Putamen (tissue), 1 donor: Measurements from ENCODE around the gene ARL8A.
"Not testable (repeated sequence)": the region's sequence is repeated elsewhere in the genome, so short reads cannot be mapped to it uniquely, and the experiment has no call there.

Experiments
- DNase-seq: peaks from one replicate; pipeline ENCODE4 v3.0.0-alpha.2; 2016; ENCODE audit warnings: low spot score

Gene ARL8A

DNA sequence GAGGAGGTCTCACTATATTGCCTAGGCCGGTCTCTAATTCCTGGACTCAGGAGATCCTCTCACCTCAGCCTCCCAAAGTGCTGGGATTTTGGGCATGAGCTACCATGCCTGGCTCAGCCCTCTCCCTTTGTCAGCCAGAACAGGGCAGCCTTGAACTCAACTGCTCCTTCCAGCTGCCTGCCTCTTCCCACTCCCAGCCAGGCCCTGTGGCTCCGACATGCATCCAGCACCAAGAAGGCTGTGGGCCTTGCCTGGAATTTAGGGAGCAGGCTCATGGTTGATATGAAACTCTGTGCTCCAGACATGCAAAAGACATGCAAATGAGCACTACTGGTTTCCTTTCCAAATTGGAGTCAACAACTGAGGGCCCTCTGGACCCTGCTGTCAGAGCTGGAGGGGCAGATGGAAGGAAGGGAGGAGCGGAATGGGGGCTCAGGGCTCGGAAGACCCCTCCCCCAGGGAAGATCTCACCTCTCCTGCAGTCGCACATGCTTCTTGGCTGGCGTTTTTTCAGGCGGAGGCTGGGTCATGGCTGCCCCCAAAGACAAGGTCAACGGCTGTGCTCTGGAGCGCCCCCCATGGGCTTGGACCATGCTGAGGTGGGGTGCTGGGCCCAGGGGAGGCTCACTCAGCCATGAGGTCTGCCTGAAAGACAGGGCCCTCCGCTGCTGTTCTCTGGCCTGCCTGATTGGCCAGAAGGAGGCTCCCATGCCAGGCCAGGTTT, 14.4 kb upstream of the ARL8A start:
- no peak for DNase-seq

DNA sequence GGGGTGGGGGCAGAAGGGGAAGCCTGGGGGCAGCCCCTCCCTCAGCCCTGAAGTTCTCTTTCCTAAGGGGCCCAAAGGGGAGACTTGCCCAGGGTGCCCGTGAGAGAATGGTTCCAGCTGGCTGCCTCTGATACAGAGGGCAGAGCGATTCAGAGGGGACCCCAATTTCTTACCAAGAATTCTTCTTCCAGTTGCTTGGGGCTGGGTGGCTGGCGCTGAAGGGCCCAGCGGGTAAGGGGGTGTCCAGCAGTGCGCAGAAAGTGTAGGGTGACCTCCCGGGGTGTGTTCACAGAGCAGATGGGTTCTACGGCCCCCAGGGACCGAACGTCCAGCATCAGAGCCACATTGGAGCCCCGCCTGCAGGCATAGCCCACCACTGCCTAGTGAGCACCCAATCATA, 13.4 kb upstream of the ARL8A start:
- no peak for DNase-seq

DNA sequence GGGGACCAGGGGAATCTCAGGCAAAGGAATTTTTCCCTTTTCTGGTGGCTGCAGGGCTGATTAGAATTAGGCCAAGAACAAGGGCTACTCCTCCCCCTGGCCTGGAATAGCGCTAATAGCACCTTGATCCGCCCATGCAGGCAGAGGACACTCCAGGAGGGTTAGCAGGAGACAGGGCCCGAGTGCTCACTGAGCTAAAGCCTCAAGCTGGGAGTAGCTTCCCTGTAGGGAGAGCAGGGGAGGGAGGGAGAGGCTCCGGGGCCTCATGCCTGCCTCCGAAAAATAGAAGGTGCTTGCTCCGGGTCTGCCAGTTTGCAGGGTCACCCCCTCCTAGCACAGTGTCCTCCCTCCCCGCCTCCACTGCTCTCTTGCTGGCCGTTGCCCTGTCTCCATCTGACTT, 12.1 kb upstream of the ARL8A start:
- no peak for DNase-seq

DNA sequence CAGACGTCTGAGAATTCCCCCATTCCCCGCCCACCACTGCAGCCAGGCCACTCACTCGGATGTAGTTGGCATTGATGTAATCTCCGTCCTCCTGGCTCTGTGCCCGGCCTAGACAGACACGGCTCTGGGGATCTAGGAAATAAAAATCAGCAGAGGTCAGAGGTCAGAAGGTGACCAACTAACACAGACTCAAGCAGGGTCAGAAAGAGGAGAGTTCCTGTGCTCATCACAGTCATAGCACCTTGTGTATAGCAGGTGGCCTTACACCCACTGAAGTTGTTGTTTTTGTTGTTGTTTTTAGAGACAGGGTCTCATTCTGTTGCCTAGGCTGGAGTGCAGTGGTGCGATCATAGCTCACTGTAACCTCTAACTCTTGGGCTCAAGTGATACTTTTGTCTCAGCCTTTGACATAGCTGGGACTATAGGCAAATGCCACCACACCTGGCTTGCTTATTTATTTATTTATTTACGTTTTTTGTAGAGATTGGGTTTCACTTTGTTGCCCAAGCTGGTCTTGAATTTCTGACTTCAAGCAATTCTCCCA, 11.0 kb upstream of the ARL8A start:
- DNase-seq = no peak

DNA sequence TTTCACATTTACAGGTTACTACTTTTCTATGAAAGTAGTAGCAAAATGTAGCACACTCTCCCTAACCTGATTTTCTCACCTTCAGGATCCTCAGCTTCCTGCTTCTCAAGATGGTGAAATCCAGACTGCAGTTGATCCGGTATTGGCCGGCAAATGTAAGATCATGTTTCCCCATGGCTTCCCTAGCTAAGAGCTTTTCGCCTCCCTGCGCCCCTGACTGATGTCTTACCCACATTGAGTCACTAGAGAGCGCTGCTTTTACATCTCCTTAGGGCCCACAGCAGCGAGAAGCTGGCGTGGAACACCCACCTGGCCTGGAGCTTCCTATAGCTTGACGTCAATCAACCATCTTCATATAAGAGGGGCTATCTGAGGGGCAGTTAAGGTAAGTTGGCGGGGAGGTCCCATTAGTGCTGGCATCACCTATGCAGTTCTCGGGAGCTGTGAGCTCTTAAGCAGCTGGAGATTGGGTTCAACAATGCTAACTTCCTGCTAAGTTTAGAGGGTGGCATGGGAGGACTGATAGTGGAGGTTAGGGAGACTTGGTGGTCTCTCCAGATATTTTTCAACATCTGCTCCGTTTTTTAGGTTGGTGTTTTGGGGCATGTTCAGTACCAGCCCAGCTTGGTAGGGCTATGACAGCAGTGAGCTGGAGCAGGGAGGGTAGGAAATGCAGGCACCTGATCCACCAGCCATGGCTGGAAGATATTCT, 10.4 kb upstream of the ARL8A start:
- DNase-seq = no peak

DNA sequence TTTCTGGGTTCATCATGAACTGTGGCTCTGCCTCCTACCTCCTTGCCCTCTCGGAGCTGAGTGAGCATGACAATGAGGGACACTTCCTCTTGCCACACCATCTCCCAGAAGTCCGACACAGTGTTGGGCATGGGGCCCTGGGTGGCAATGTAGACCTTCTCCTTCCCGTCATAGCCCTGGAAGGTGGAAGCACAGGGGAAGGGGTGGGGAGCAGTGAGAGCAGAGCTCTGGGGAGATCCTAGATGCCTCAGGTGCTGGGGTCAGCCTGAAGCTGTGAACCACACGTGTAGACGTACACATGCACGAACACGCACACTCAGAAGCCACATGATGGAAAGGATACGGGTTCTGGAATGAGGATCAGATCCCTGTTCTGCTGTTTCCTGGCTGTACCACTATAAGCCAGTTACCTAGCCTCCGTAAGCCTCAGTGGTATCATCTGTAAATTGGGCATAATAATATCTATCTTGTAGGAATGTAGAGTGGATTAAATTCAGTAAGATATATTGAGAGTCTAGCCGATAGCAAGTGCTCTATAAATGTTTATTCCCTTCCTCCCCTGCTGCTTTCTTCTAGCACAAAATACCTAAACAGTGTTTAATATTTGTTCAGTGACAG, 9.7 kb upstream of the ARL8A start:
- no peak for DNase-seq

DNA sequence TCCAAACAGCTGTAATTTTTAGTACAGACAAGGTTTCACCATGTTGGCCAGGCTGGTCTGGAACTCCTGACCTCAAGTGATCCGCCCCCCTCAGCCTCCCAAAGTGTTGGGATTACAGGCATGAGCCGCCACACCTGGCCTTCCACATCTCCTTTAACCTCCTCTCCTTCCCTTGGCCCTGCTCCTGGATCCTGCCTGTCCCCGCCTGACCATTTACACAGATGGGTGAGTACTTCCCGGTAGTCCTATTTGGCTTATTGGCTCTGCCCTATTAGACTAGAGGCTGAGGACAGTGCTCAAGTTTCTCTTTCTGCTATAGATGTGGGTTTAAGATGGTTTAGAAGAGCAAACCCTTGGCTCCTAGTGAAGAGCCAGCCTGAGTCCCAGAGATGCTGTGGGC, 8.7 kb upstream of the ARL8A start:
- no peak for DNase-seq

DNA sequence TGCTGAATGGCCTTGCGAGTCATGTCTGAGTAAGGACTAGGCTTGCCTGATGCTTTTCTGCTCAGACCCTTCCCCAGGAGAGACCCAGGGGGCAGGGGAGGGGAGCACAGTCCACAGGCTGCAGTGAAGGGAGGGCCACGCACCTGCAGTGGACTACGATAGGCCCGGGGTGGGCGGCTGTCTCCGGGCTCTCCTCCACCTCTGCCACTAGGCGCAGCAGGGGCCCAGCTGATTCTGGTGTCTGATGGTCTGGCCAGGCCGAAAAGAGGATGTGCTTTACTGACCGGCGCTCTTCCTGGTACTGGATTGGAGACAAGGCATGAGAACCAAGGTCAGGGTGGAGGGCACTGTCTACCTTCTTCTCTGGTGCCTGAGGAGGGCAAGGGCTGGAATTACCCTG, 7.9 kb upstream of the ARL8A start:
- no peak for DNase-seq

DNA sequence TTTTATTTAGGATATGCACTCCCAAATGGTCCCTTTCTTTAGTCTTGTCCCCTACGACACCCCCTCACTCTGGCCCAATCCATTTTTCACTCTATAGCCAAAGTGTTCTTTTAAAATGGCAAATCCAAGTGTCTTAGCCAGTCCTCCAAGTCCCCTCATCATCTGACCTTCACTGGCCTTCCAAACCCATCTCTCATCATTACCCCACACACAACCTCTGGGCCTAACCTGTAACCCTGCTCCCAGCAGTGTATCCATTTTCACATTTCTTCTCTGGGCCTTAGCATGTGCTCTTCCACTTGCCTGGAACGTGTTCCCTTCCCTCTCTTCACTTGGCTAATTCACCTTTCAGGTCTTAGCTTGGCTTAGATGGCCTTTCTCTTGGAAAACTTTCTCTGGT, 6.5 kb upstream of the ARL8A start:
- DNase-seq = no peak

DNA sequence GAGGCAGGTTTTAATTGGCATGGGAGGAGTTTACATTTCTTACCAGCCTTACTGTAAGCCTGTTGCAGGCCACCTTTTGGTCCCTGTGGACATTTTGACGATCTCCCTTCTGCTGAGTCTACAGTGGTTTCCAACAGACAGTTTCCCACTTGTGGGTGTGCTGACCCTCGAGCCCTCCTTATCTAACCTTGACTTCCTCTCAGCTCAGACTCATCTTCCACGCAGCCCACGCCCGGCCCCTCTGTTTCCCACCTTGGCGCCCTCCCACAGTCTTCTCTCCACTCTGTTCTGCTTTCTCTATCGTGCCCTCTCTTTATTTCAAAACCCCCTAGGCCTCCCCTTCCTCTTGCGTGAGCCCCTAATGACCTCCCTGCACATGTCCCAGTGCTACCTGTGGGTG, 6.1 kb upstream of the ARL8A start:
- DNase-seq = no peak

DNA sequence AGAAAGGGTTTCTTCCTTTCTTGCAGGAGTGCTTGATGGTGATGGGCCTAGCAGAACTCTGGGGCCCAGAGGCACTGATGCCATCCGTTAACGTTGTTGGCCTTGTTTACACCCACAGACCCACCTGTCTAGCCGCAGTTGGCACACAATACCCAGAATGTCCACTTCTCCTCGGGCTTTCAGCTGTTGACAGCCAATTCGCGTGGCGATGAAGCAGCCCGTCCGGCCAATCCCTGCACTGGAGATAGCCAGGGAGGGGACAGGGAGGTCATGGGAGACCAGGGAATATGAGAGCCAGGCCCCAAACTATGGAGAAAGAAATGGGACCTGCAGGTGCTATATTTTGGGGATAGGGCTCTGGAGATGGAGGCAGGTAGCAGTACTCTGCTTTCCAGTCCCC, 5.7 kb upstream of the ARL8A start:
- DNase-seq = no peak

DNA sequence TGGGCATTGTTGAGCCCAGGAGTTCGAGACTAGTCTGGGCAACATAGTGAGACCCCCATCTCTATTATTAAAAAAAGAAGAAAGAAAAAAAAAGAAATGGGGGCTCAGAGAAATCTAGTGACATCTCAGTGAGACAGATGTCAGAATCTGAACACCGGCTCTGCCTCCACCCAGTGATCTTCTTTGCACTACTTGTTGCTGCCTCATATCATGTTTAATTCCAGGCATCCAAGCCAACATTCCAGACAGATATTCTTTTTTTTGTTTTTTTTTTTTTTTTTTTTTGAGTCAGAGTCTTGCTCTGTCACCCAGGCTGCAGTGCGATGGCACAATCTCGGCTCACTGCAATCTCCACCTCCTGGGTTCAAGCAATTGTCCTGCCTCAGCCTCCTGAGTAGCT, 5.0 kb upstream of the ARL8A start:
- no peak for DNase-seq

DNA sequence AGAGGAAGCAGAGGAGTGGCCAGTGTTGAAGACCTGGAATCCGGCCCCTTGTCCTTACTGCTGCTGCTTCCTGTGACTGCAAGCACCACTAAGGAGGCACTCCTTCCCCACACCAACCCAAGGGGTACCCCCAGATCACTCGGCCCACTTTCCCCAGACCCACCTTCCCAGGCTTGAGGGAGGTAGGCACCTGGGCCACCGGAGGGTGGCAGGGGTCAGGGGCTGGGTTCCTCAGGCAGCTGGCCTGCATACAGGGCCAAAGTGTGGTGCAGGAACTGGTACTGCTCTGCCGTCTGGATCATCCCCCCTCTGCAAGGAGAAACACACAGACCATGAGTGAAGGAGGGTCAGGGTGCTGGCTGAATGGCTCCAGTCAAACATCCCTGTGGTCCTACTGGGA, 3.9 kb upstream of the ARL8A start:
- no peak for DNase-seq

DNA sequence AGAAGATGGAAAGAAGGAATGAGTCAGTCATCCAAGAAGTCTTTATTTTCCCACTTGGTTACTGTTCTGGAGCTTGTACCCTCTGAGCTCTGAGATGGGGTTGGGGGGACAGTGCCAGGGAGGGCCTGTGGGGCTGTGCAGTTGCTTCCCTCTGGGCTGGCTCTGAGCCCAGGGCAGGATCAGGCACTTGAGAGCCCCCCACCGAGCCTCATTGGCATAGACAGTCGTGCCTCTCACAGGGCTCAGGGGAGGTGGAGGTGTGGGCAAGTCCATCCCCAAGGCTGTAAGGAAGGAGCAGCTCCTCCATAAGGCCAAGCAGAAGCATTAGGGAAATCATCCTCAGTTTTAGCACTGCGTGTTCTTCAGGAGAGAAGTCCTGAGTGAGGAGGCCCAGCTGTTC, 2.5 kb upstream of the ARL8A start:
- DNase-seq = no peak

DNA sequence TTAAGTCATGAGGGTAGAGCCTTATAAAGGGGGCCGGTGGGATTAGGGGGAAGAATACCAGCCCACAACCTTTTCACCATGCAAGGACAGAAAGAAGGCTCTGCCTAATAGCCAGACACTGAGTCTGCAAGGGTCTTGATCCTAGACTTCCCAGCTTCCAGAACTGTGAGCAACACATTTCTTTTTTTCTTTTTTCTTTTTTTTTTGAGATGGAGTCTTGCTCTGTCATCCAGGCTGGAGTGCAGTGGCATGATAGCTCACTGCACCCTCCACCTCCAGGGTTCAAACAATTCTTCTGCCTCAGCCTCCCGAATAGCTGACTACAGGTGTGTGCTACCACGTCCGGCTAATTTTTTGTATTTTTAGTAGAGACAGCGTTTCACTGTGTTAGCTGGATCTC, 1.7 kb upstream of the ARL8A start:
- no peak for DNase-seq

DNA sequence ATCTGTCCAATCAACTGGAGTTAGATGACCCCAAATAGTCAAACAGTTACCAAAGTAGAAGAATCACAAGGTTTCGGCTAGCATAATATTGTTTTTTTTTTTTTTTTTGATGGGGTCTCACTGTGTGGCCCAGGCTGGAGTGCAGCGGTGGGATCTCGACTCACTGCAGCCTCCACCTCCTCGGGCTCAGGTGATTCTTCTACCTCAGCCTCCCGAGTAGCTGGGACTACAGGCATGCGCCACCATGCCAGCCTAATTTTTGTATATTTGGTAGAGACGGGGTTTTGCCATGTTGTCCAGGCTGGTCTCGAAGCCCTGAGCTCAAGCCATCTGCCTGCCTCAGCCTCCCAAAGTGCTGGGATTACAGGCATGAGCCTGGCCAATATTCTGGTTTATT, 1.2 kb upstream of the ARL8A start:
- DNase-seq = not testable (repeated sequence)

DNA sequence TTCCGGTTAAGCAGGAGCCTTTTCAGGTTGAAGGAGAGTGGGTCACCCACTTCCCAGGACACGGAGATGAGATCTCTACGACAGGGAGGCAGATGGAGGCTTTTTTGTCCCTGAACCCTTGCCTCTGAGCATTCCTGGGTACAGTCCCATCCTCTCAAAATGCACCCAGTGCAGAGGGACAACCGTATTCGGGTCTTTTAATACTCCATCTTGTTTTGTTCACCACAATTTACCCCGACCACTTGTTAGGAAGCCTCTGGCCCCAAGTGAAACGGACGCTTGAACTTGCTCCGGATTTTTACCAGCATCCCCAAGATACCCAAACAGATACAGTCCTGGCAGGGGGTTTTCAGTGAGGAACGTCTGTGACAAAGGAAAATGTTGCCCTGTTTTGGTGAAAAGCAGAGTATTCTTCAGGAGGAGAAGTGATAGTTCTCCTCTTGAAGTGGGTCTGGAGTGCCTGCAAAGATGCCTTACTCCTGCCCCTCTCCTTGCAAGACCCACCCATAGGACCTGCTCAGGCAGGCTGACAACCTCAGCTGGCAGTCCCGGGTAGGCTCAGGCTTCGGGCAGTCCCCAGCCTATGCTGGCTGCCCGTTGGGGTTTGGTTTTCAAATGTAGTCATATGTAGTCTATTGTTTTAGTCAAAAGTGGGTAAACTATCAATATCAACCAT, 669 bp upstream of the ARL8A start:
- no peak for DNase-seq

DNA sequence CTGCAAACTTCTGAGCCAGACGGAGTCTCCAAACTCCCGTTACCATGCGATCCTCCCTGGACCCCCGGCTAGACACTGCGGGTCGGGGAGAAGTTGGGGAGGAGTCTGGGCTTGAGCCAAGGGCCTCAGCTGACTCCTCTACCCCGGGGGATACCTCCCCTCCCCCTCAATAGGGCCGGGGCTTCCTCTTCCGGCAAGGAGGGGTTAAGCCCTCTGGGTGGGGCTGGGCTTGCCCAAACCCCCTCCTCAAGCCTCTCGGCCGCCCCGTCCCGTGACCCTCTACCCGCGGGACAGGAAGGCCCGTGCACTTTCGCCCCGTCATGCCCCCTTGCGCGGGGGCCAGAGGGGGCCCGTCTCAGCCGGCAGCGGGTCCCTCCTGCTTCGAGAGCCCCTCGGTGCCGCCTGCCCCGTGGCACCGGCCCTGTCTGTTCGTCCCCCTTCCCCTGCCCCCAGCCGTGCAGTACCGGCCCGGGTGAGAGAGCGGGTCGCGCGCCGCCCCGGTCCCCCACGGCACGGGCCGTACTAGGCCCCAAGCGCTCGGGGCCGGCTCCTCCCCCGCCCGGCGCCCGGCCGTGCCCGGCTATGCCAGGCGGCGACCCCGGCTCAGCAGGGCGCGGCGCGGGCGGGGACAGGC, 652 bp downstream of the ARL8A start:
- no peak for DNase-seq

DNA sequence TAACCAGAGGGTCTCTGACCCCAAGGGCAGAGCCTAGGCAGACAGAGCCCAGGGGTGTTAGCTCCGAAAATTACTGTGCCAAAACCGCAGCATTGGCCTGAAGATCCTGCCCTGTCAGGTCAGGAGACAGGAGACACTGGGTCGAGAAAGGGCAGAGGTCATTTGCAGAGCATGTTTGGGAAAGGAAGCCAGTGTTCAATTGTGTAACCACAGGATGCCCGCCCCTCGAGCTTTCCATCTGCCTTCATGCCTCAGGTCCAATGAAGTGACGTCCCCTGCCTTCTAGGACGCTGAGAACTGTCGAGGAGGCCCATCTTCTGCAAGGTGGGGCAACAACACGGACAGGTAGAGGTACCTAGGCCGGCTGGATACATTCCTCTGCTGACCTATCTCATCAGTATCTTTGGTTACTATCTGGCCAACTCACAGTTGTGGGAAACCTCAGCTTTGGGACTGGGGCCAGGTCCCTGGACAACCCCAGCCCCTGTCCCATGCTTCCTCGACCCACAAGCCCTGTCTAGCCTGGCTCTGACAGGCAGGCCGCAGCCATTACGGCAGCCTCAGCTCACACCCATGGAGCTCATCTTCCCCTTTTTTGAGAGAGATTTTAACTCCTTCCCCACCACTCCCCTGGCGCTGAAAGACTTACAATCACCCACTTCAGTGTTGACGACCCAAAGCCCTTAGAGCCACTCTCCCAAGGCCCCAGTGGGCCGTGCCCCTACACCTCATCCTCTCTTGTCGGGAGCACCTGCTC, 1.3 kb downstream of the ARL8A start:
- no peak for DNase-seq

DNA sequence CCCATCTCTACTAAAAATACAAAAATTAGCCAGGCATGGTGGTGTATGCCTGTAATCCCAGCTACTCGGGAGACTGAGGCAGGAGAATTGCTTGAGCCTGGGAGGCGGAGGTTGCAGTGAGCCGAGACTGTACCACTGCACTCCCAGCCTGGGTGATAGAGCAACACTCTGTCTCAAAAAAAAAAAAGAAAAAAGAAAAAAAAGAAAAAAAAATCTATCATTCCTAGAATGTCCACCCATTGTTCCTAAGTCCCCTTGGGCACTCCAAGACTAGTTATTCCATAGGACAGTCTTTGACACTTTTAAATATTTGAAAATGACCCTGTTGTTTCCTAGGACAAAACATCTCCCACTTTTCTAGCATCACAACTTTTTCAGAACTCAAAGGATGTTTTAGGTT, 3.1 kb downstream of the ARL8A start:
- DNase-seq = not testable (repeated sequence)

DNA sequence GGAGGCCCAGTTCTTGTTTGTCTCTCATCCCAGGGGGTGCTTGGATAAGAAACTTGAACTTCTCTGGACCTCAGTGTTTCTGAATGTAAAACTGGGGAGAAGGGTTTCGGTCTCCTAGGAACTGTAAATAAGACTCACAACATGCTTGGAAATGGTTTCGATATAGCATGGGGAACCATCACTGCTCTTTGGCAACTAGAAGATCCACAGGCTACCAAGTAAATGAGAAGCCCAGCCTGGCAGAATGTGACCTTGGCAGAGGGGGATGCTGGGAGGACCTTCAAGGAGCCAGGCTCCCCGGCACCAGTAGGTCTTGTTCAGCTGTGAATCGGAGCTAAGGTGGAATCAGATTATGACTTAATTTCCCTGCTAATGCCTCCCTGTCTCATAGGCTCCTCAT, 3.7 kb downstream of the ARL8A start:
- DNase-seq = no peak
